ENCODE data around the gene CPA4.

CPA4 gene

DNA sequence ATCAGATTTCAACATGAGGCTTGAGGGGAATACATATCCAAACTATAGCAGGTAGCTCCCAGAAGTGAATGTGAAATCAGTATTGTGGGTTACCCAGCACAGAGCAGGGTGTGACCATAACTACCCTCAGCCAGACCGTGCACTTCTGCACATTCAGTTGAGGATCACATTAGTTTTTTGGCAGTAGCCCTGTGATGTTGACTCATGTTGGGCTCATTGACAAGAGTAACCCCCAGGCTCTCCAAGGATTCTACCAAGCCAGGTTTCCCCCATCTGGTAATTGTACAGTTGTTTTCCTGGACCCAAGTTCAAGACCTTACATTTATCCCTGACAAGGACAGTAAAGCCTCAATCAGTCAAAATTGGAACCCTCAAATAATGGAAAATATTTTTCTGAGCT is 11.7 kb upstream of the CPA4 start:
- peaks cover 5% of the 10 kb centered on the region for H3K4me1 Mint-ChIP-seq
- CTCF ChIA-PET = interaction anchor here (1.2 kb wide), 1 partner anchor 38 kb away, joined by 3 read pairs; no protein-coding TSS in a partner anchor

DNA sequence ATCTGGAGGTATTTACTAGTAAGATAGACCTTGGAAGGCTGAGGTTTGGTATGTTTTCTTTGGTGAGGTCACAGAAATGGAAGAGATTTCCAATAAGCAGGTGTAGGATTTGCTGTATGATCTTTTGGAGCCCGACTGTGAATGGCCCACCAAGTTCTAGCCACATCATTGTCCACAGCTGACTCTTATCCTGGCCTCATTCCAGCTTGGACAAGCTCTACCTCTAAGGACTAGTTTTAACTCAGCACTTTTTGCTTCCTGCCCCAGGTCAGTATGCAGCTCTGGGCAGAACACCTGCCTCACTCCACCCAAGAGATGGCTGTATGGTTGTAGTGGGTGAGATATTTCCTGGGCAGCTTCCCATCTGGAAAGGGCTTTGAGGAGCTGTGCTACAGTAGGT is 6.1 kb upstream of the CPA4 start:
- H3K4me3 Mint-ChIP-seq = no peak overlapping the region
- DNase-seq = no peak
- H3K27me3 Mint-ChIP-seq = peaks cover 4% of the 10 kb centered on the region
- CTCF ChIA-PET = no interaction called here
- H3K9me3 Mint-ChIP-seq = no peaks in the 10 kb centered on the region
- H3K27ac Mint-ChIP-seq = no peak overlapping the region
- H3K36me3 Mint-ChIP-seq = no peaks in the 10 kb centered on the region
- H3K4me1 Mint-ChIP-seq = no peaks in the 10 kb centered on the region

More for the DNA sequence above, 11.7 kb upstream of the CPA4 start:
- Mint-ChIP-seq H3K27ac (no peak overlapping the region), H3K27me3 (peaks cover 4% of the 10 kb centered on the region), H3K36me3 (no peaks in the 10 kb centered on the region), H3K9me3 (no peaks in the 10 kb centered on the region), H3K4me3 (no peak overlapping the region)
- DNase-seq = no peak

DNA sequence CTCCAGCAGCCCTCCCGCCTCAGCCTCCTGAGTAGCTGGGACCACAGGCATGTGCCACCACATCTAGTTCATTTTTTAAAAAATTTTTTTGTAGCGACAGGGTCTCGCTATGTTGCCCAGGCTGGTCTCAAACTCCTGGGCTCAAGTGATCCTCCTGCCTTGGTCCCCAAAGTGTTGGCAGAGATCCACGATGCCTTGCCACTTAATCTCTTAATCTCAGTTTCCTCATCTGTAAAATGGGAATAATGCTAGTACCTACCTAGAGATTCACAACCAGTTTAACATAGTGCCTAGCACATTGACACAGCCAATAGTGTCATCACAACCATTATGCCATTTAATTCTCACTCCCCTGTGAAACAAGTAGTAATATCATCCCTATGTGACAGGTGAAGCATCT is 4.8 kb upstream of the CPA4 start:
- Mint-ChIP-seq H3K36me3 (no peaks in the 10 kb centered on the region), H3K4me3 (no peak overlapping the region), H3K27me3 (no peaks in the 10 kb centered on the region), H3K9me3 (no peaks in the 10 kb centered on the region), H3K4me1 (no peaks in the 10 kb centered on the region), H3K27ac (no peak overlapping the region)
- CTCF ChIA-PET = no interaction called here
- no peak for DNase-seq

DNA sequence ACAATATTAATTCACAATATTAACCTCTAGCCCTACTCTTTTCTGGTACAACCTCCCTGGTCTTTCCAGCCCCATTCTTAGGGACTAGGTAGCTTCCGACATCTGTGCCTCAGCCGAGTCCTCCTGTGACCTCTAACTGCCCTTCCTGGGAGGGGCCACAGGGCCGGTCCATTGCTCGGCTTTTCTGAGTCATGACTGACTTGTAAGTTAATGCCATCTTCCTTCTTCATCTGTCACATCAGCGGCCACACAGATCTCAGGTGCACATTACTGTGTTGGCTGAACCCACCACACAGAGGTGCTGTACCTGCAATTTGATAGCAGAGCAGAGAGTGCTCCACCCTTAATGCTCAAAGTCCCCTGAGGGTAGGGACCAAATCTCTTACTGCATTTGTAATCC is 4.1 kb upstream of the CPA4 start:
- no peak overlapping the region for H3K27ac Mint-ChIP-seq
- CTCF ChIA-PET = no interaction called here
- H3K4me1 Mint-ChIP-seq = no peaks in the 10 kb centered on the region
- no peak overlapping the region for H3K4me3 Mint-ChIP-seq
- no peaks in the 10 kb centered on the region for H3K36me3 Mint-ChIP-seq
- peaks cover 2% of the 10 kb centered on the region for H3K9me3 Mint-ChIP-seq
- DNase-seq = no peak
- H3K27me3 Mint-ChIP-seq = no peaks in the 10 kb centered on the region

DNA sequence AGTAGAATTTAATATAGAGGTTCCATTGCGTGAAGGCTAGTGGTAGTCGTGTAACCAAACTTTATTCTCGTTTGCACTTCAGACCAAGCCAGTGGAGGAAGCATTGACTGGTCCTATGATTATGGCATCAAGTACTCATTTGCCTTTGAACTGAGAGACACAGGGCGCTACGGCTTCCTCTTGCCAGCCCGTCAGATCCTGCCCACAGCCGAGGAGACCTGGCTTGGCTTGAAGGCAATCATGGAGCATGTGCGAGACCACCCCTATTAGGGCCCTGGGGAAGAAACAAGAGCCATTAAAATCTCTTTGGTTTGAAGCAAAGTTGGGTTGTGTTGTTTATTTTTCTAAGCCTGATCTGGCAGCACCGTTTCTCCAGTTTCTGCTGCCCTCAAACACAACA is 3.5 kb upstream of the CPA4 start:
- H3K27me3 Mint-ChIP-seq = no peaks in the 10 kb centered on the region
- no peak overlapping the region for H3K4me3 Mint-ChIP-seq
- H3K36me3 Mint-ChIP-seq = no peaks in the 10 kb centered on the region
- no peak for DNase-seq
- H3K9me3 Mint-ChIP-seq = peaks cover 4% of the 10 kb centered on the region
- H3K4me1 Mint-ChIP-seq = no peaks in the 10 kb centered on the region
- H3K27ac Mint-ChIP-seq = no peak overlapping the region
- CTCF ChIA-PET = no interaction called here

DNA sequence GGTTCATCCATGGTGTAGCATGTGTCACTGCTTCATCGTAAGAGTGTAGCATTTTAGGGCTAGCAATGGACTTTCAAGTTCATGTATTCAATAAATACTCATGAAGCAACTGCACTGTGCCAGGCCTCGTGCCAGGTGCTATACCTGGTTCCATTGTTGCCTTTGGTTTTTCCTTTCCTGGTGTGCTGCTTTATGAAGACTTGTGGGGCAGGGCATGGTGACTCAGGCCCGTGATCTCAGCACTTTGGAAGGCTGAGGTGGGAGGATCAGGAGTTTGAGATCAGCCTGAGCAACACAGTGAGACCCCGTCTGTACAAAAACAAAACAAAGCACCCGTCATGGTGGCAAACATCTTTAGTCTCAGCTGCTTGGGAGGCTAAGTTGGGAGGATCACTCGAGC is 2.2 kb upstream of the CPA4 start:
- Mint-ChIP-seq H3K9me3 (peaks cover 7% of the 10 kb centered on the region), H3K27ac (no peak overlapping the region), H3K36me3 (no peaks in the 10 kb centered on the region), H3K4me3 (no peak overlapping the region), H3K27me3 (no peaks in the 10 kb centered on the region), H3K4me1 (no peaks in the 10 kb centered on the region)
- DNase-seq = no peak
- CTCF ChIA-PET = no interaction called here

DNA sequence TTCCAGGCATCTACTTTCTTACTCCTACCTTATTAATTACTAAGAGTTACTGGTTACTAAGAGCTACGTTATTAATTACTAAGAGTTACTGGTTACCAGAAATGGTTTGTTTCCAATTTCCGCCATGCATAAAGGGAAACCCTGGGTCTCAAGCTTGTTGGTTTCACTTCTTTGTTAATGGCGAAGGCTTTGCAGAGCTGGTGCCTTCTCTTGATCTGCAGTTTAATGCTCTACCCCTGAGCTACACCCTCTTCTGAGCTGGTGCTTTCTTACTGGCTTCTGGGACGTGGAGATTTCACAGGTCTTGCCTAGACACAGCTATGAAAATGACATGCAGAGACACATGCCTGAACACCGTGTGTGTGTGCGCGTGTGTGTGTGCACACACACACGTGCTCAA is 560 bp downstream of the CPA4 start:
- no peak for DNase-seq
- no peaks in the 10 kb centered on the region for H3K27me3 Mint-ChIP-seq
- H3K36me3 Mint-ChIP-seq = no peaks in the 10 kb centered on the region
- H3K9me3 Mint-ChIP-seq = peaks cover 7% of the 10 kb centered on the region
- CTCF ChIA-PET = no interaction called here
- no peaks in the 10 kb centered on the region for H3K4me1 Mint-ChIP-seq
- H3K4me3 Mint-ChIP-seq = no peak overlapping the region
- no peak overlapping the region for H3K27ac Mint-ChIP-seq

DNA sequence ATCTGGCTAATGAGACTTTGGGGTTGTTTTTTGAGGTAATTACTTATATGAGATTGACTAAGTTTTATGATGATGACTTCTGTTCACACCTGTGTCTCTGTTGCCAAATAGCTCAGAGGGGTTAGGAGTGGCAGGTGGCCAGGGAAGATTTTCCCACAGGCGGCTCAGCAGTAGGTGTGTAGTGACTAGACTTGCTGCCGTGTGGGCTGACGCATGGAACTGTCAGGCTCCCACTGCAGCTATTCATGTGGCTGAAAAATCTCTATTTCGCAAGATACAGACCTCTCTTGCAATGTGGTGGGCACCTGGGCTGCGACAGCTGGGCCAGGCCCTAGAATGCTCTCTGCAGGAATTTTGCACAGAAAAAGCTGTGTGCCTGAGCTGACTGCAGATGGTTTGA is 1.4 kb downstream of the CPA4 start:
- no peaks in the 10 kb centered on the region for H3K4me1 Mint-ChIP-seq
- H3K4me3 Mint-ChIP-seq = no peak overlapping the region
- peaks cover 7% of the 10 kb centered on the region for H3K9me3 Mint-ChIP-seq
- DNase-seq = no peak
- no peaks in the 10 kb centered on the region for H3K36me3 Mint-ChIP-seq
- no peak overlapping the region for H3K27ac Mint-ChIP-seq
- no peaks in the 10 kb centered on the region for H3K27me3 Mint-ChIP-seq
- CTCF ChIA-PET = no interaction called here

DNA sequence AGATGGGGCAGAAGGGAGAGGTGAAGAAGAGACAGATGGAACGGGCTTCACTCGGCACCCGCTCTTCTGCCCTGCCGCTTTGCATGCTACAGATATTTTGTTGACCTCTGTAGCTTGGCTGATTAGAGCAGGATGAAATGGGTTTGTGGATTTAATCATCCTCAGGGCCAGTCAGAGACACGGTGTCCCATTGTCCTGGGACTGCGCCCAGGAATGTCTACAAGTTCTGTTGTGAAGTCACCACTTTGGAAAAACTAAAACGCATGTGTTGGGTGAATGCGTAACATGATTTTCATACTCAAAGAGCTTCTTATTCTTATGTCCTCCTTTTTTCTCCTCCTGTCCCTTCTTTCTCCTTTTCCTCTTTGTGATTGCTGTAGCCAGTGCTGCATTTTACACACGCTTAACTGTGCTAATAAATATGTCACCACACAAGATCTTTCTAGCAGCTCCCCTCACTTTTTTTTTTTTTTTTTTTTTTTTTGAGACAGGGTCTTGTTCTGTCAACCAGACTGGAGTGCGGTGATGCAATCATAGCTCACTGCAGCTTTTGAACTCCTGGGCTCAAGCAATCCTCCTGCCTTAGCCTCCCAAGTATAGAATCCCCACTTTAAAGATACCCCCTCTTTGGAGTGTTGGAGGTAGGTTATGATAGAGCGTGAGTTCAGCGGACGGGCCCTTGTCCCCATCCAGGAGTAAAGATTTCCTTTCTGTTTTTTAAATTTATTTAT is 3.4 kb downstream of the CPA4 start:
- peaks cover 7% of the 10 kb centered on the region for H3K9me3 Mint-ChIP-seq
- no peaks in the 10 kb centered on the region for H3K36me3 Mint-ChIP-seq
- H3K27ac Mint-ChIP-seq = no peak overlapping the region
- DNase-seq = no peak
- no peaks in the 10 kb centered on the region for H3K4me1 Mint-ChIP-seq
- no peaks in the 10 kb centered on the region for H3K27me3 Mint-ChIP-seq
- H3K4me3 Mint-ChIP-seq = no peak overlapping the region
- CTCF ChIA-PET = no interaction called here

DNA sequence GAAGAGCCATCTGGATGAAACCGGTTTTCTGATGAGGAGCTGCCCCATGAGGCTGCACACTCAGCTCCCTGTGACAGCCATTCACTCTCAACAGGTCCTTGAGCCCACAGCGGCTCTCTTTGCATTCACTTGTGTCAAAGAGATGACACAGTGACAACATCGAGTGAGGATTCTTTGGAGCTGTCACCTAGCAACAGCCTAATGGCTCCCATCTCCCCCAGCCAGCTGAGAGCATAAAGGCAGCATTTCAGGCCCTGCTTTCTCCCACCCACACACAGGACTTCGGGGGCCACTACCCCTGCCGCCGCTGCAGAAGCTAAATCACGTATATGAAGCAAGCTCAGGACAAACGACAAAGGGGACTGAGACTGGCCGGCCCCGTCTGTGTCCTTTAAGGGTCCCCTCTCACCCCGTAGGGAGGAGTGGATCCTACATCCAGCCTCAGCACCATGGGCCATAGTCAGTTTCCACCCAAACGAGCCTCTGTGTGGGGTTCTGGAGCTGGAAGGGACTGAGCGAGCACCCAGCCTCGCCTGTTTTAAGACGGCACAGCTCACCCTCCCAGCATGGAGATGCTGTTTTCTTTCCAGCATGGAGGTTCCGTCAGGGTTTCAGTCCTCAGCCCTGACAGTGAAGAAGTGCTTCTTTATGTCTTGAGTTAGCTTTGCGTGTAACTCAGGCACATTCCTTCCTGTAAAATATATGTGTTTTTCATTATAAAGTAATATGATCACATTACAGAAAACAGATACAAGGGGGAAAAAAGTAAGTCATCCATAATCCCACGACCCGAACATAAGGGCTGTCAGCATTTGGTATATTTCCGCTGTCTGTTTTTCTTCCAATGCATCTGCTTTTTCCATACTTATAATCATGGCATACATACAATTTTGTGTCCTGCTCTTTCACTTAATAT is 4.9 kb downstream of the CPA4 start:
- H3K36me3 Mint-ChIP-seq = no peaks in the 10 kb centered on the region
- H3K27ac Mint-ChIP-seq = no peak overlapping the region
- no peak for DNase-seq
- CTCF ChIA-PET = no interaction called here
- H3K27me3 Mint-ChIP-seq = peaks cover 3% of the 10 kb centered on the region
- peaks cover 7% of the 10 kb centered on the region for H3K9me3 Mint-ChIP-seq
- H3K4me1 Mint-ChIP-seq = no peaks in the 10 kb centered on the region
- no peak overlapping the region for H3K4me3 Mint-ChIP-seq

DNA sequence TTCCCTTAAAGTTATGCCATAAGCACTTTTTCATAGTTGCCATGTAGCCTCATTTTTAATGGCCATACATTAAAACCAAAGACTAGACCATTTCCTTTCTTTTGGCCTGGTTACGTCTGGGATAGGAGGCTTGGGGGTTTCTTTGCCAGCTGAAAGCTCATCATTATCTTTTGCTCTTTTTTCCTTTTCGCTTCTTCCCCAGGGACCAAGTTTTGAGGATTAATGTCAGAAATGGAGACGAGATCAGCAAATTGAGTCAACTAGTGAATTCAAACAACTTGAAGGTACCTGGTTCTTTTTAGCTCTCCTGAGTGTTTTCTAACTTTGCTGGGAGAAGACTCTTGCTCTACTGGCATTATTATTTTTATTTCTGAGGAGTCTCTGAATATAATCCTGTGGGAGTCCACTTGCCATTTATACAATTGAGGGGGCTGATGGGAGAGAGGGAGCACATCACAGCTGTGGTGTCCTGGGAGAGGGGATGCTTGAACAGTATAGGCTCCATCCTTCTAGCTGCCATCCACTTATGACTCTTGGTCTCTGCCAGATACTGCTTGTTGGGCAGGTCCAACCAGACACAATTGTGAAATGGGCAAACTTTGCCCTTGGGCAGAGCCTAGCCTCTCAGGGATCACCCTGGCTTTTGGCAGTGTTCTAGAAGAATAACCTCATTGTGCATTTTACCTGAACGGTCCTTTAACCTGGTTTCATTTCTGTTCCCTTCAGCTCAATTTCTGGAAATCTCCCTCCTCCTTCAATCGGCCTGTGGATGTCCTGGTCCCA is 5.8 kb downstream of the CPA4 start:
- Mint-ChIP-seq H3K27me3 (peaks cover 3% of the 10 kb centered on the region), H3K4me3 (no peak overlapping the region), H3K36me3 (no peaks in the 10 kb centered on the region), H3K27ac (no peak overlapping the region), H3K9me3 (peaks cover 5% of the 10 kb centered on the region), H3K4me1 (no peaks in the 10 kb centered on the region)
- no peak for DNase-seq
- CTCF ChIA-PET = no interaction called here

DNA sequence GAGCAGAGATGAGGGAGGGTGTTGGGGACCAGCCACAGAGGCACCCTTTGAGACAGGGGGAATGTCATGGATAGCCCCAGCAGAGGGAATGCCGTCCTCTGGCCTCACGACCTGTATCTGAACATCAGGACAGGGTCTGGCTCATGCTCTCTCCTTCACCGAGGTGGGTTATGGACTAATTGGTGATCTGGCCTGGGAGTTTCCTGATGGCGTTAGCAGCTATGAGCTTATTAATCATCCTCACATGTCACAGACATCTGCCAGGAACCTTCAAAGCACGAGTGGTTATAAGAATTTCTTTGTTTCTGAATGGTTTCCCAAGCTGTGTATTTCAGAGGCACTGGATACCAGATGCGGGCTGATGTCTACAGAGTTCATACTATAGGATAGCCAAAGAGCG is 6.9 kb downstream of the CPA4 start:
- peaks cover 3% of the 10 kb centered on the region for H3K27me3 Mint-ChIP-seq

DNA sequence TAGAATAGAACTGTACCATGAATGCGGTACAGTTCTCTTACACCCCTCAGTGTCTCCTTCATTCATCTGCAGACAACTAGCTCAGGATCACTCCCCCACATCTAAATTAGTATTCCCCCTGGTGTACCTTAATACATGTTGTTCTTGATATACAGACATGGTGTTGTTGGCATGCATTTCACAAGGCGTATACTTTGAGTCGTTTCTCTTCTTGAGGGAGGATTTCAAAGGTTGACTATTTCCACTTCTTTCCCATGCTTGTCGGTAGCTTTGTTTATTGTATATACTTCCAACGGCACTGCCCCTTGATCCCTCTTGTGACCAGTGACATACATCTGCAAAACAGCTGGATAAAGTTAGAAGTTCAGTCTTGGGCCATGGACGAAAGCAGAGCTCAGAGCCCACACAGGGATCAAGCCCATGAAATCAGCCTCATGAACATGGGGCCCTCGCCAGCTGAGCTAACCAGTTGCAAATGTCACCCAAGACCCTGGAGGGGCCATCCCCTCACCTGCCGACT is 8.6 kb downstream of the CPA4 start:
- no peak for DNase-seq
- Mint-ChIP-seq H3K9me3 (no peaks in the 10 kb centered on the region), H3K4me3 (no peak overlapping the region), H3K36me3 (no peaks in the 10 kb centered on the region), H3K4me1 (no peaks in the 10 kb centered on the region), H3K27ac (no peak overlapping the region), H3K27me3 (peaks cover 3% of the 10 kb centered on the region)
- CTCF ChIA-PET = no interaction called here

More for the DNA sequence above, 6.9 kb downstream of the CPA4 start:
- H3K36me3 Mint-ChIP-seq = no peaks in the 10 kb centered on the region
- no peaks in the 10 kb centered on the region for H3K4me1 Mint-ChIP-seq
- H3K9me3 Mint-ChIP-seq = peaks cover 2% of the 10 kb centered on the region
- no peak overlapping the region for H3K27ac Mint-ChIP-seq
- H3K4me3 Mint-ChIP-seq = no peak overlapping the region
- no peak for DNase-seq
- CTCF ChIA-PET = no interaction called here

DNA sequence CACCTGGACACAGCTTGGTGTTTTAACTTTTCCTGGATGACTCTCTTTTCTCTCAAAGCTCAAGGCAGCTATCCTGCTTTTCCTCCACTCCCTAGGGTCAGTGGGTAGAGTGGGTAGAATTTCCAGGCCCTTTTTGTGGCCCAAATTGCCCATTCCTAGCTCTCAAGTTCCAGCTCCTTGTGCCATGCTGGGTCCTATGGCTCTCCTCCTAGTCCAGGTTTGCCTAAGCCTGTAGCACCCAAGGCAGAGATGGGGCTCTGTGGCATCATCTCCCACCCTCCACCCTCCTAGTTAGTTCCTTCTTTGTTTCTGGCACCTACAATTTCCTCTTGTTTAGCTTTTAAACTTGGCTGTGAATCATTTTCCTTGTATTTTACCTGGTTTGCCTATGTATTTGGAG is 9.7 kb downstream of the CPA4 start:
- peaks cover 3% of the 10 kb centered on the region for H3K27me3 Mint-ChIP-seq
- no peak overlapping the region for H3K27ac Mint-ChIP-seq
- H3K36me3 Mint-ChIP-seq = no peaks in the 10 kb centered on the region
- no peaks in the 10 kb centered on the region for H3K9me3 Mint-ChIP-seq
- CTCF ChIA-PET = no interaction called here
- H3K4me1 Mint-ChIP-seq = no peaks in the 10 kb centered on the region
- no peak for DNase-seq
- no peak overlapping the region for H3K4me3 Mint-ChIP-seq

Data from activated naive CD4-positive, alpha-beta T cell treated with anti-CD3 and anti-CD28 coated beads, Interleukin-2, amount 10 ng/mL, durations not matched to agents 7 days and 5 days (primary cell).